GM04504 (cell line): ENCODE results near the gene PLEKHA4.

Source experiments
- DNase-seq: peaks from one replicate; pipeline ENCODE4 v3.0.0-alpha.2; 2012; ENCODE audit warnings: low read depth

The PLEKHA4 gene

DNA sequence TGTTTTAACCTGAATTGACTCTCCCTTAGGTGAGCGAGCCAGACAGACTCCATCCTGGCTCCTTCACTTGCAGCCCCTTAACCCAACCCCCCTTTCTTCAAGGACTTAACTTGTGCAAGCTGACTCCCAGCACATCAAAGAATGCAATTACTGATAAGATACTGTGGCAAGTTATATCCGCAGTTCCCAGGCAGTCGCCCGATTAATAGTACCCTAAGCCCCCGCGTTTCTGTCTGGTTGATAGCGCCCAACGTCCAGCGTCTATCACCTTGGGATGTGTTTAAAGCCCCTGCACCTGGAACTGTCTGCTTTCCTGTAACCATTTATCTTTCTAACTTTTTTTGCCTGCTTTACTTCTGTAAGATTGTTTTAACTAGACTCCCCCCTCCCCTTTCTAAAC, 38.3 kb downstream of the PLEKHA4 start:
- no peak for DNase-seq

DNA sequence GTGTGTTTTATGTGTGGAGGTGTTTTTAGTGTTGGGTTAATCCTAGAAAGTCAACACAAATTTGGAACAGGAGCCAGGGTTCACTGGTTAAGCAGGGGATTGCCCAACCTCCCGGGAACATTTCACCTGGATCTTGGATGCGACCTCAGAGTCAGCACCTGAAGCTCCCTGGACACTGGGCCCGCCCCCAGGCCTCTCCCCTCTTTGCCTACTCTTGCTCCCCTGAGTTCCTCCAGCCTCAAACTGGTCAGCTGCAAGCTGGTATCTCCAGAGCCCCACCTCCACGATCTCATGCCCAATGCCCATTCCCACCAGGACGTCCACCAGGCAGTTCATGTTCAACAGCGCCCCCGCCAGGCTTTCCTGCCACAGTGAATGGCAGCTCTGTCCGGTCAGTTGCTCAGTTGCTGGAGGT, 41.8 kb downstream of the PLEKHA4 start:
- DNase-seq, result no peak

DNA sequence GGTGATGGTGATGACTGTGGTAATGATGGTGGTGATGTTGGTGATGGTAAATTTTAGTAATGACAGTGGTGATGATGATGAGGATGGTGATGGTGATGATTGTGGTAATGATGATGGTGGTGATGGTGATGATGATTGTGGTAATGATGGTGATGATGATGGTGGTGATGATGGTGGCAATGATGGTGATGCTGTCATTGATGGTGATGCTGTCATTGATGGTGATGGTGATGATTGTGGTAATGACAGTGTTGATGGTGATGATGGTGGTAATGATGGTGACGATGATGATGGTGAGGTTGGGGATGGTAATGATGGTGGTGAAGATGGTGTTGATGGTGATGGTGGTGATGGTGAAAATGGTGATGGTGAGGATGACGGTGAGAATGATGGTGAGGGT, 45.9 kb downstream of the PLEKHA4 start:
- no peak for DNase-seq

DNA sequence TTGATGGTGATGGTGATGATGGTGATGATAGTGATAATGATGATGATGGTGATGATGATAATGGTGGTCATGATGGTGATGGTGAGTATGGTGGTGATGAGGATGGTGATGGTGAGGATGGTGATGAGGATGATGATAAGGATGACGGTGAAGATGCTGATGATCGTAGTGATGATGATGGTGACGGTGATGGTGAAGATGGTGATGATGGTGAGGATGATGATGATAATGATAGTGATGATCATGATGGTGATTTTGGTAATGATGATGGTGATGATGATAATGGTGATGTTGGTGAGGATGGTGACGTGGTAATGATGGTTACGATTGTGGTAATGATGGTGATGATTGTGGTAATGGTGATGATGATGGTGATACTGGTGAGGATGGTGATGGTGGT, 46.8 kb downstream of the PLEKHA4 start:
- DNase-seq, result no peak

DNA sequence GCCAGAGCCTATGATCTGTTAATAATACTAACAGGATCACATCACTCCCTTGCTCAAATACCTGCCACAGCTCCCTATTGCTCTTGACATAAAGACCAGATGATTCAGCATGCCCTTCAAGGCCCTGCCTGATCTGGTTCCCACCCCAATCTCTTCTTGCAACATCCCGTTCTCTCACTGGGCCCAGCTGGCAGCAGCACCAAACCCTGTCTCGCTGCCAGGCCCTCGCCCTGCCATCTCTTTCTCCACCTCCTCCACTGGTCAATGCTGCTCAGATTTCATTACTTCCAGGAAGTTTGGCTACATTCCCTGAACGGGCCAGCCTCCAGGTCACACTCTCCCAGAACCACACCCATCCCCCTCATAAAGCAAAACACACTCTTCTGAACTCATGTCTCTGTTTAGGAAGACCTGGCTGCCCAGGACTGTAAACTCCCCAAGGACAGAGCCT, 49.0 kb downstream of the PLEKHA4 start:
- DNase-seq, result peak; percentile 91

DNA sequence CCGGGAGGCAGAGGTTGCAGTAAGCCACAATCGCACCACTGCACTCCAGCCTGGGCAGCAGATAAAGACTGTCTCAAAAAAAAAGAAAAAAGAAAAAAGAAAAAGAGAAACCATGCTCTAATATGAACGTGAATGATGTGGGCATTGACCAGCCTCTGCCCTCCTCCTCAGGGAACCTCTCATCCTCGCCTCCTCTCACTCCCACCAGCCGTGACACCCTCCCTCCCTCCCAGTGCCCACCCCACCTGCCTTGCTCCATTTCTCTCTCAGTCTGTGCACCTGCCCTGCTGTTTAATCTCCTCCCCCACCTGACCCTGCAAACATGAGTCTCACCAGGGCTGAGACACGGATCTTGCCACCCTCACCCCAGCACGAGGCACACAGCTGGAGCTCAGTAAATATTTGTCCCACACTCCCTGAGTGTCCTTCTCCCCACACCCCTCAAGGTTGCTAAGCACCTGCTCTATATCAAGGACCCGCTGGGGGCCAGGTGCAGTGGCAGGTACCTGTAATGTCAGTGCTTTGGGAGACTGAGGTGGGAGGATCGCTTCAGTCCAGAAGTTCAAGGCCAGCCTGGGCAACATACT, 50.1 kb downstream of the PLEKHA4 start:
- no peak for DNase-seq

DNA sequence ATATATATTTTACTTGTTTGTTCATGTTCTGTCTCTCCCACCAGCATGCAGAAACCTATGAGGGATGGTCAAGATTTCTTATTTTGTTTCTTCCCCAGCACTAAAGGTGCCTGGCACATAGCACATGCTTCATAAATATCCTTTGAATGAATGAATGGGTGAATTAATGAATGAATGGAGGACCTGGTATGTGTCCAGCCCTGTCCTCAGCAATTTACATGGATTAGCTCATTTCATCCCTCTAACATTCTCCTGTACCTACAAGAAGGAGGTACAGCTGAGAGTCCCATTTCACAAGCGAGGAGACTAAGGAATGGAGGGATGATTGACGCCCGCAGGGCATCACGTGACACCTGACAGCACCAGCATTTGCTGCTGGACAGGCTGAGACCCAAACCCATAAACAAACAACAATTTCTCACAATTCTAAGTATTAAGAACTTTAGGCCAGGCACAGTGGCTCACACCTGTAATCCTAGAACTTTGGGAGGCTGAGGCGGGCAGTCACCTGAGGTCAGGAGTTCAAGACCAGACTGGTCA, 50.8 kb downstream of the PLEKHA4 start:
- no peak for DNase-seq

DNA sequence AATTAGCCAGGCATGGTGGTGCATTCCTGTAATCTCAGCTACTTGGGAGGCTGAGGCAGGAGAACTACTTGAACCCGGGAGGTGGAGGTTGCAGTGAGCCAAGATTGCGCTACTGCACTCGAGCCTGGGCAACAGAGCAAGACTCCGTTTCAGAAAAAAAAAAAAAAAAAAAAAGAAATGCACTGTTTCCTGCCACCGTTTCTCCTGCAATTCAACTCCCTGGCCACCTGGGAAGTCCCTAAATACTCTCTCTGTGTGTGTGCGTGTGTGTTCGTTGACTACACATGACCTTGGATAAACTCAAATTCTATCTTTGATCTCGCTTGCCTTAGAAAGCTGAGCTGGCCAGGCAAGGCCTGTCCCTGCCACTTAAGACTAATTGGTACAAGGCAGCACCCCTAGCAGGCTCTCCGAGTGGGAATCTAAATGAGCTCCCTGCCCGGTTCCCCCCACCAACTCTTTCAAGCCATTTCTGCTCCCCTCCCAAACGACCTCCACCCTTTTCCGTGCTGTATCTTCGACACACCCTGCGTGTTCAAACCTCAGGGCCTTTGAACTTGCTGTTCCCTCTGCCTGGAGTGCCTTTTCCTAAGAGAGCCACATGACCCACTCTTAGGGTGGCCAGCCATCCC, 52.4 kb downstream of the PLEKHA4 start:
- no peak for DNase-seq

DNA sequence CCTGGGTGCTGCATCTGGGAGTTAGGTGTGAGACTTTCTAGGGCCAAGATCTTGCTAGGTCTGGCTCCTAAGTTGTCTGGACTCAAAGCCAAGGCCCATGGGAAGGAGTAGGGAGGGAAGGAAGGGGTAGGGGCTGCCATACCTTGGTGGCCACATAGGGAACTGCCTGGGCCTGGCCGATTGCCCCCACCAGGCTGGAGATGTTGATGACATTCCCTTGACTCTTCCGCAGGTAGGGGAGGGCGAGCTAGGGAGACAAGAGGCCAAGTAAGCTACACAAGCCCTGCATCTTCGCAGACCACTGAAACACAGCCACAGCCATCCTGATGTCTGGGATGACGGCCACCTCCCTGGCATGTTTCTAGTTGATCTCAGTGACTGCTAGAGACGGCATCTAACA, 53.5 kb downstream of the PLEKHA4 start:
- no peak for DNase-seq

DNA sequence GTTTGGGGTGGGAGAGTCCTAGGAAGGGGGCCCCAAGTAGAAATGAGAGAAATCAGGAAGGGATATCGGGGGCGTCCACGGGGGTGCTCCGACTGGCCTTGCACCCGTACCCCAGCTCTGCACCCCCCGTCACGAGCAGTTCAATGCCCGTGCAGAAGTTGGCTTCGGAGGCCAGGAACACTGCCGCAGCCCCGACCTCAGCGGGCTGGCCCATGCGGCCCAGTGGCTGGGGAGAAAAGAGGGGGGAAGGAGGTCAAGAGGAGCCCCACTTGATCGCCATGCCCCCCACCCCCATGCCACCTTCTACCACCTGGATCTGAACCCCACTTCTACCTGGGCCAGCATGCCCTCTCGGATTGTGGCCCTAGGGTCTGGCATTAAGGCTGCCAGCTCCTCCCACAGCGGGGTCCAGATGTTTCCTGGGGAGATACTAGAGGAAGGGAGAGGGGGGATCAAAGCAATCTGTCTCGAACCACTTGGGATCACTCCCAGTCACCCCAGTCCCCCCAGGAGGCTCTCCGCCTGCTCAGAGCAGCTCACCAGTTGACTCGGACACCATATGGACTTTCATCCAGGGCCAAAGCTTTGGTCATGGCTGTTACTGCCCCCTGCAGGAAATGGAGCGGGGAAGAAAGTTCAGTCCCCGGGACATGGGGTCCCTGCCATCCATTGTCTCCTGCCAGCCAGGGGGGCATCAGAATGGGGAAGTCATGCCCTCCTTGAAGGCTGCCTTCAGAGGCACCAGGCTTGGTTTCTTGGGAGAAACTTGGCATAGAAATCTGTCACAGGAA, 55.1 kb downstream of the PLEKHA4 start:
- no peak for DNase-seq

DNA sequence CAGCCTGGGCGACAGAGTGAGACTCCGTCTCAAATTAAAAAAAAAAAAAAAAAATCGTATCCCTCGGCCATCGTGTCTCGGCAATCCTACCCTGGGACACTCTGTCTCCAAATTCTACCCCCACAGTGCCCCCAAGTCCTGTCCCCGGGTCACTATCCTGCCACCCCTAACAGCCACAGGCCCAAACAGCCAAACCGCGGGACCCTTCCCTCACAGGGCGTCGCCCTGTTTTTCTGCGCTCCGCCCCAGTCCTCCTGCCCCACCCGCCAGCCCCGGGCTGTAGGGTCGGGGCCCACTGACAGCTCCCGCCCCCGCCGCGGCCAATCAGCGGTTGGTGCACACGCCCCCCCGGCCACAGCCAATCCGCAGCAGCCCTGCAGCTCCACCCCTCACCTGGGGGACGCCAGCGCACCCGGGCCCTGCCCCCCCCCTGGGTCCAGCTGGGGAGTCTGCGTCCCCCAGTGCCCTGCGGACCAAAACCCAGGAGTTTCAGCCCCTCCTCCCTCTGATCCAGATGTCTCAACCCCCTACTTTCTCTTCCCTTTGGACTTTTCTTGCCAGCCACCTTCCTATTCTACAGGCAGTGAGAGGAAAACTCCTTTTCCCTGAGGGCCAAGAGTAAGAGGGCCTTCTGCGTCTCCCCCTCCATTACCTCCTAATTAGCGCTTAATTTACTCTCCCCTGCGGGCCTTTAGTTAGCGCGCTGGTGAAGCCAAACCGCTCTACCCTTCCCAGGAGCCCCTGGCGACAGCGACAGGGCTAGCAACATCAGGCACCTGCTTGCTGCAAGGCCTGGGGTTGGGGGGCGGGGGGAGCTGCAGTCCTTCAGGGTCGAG, 56.1 kb downstream of the PLEKHA4 start:
- DNase-seq, result peak; percentile 30

DNA sequence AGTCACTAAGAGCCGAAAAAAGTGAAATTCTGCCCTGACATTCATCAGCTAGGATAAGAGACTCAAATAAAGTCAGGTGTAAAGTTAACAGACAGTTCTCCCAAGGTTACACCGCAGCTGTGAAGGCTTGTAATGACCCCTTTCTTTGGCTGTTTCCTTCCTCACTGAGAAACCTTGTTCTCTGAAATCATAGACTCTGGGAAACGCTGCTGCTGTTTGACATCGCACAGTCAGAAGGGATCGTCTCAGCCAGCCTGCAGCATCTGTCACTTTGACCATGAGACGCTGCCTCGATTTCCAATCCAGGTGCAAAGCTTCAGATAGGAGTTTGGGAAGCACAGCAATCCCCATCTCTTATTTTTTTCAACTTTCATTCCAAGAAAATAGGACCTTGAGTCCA, 58.3 kb downstream of the PLEKHA4 start:
- DNase-seq, result no peak

DNA sequence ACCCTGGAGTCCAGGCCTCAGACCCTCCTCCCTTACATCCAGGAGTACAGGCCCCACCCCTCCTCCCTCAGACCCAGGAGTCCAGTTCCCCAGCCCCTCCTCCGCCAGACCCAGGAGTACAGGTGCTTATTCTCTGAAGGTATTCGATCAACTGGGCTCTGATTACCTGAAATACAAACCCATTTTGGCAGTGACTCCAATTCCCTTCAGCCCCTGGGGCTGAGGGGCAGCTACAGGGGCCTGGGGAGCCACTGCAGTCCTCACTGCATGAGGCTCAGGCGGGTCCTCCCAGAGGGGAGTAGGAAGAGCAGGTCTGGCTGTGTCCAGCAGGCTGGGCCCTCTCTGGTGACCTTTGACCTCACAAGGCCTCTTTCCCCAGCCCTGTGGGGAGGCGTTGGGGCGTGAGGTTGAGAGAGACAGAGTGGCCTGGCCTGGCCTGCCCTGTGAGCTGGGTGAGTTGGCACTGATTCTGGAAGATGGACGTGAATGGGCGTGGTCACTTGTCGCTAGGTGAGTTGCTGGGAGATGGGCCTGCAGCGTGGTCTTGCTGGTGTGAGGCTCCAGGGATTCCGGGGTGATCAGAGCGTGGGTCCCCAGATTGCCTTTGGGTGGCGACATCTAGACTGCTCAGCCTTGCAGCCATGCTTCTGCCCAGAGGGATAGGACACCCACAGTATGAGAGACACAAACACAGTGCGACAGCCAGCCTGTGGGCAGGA, 60.7 kb downstream of the PLEKHA4 start:
- no peak for DNase-seq

DNA sequence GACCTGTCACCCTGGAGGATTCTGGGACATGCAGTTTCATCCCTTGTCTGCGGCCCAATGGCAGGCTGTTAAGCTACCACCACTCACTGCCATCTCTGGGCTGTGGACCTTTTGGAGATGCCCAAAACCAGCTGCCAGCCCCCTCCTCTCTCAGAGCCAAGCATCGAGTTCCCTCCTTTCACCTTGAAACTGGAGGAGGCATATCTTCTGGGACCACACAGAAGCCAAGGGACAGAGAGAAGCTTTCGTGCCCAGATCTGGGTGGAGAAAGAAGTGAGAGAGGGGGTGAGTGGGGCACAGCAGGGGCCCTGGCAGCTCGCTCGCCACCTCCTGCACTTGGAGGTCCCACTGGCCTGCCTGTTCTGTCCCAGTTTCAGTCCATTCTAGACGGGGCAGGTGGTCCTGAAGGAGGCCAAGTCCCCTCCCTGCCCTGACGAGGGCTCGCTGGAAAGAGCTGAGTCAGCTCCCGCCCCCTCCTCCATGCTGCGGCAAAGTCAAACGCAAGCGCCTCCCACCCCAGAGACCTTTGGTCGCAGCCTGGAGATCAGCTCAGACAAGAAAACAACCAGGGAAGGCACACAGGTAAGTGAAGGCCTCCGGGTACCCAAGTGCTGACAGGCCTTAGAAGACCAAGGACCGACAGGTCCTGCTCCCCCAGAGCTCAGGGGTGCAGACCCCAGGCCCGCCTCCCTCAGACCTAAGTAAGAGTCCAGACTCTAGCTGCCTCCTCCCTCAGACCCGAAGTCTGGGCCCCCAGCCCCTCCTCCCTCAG, 61.4 kb downstream of the PLEKHA4 start:
- DNase-seq, result no peak

DNA sequence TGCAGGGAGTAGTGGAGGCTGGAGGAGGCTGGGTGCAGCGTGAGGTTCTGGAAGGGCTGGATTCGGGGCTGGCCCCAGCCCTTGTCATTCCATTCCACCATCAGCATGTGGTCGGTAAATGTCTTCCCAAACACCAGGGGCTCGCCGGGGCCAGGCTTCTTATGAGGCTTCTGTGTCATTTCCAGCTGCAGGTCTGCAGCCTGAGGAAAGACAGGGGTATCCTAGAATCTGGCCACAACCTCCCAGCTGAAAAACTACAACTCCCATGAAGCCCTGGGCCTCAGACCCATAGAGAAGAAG, 61.9 kb downstream of the PLEKHA4 start:
- DNase-seq, result no peak

DNA sequence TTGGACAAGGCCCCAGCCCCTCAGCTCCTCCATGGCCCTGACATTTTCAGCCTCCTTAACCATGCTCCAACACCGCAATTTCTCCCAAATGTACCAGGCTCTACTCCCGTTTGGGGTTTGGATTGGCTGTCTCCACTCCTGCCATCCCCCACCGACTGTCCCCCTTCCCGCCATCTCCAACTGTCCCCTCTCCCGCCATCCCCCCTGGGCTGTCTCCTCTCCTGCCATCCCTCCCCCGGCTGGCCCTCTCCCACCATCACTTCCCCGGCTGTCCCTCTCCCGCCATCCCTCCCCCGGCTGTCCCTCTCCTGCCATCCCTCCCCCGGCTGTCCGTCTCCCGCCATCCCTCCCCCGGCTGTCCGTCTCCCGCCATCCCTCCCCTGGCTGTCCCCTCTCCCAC, 63.0 kb downstream of the PLEKHA4 start:
- DNase-seq, result no peak

DNA sequence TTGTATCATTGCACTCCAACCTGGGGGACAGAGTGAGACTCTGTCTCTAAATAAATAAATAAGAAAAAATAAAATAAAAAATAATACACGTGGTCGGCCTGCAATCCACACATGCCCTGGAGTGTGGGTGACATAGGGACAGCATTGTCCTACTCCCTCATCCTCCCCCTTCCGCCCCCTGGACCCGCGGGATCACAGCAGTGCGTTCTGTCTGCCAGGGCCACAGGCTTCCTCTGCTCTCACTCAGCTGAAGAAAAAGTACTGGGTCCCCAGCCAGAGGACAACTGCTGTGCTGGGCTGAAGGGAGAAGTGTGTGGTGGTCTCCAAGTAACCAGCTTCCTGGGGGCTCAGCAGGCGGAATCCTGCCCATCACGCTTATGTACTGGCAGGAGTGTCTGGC, 63.9 kb downstream of the PLEKHA4 start:
- no peak for DNase-seq

DNA sequence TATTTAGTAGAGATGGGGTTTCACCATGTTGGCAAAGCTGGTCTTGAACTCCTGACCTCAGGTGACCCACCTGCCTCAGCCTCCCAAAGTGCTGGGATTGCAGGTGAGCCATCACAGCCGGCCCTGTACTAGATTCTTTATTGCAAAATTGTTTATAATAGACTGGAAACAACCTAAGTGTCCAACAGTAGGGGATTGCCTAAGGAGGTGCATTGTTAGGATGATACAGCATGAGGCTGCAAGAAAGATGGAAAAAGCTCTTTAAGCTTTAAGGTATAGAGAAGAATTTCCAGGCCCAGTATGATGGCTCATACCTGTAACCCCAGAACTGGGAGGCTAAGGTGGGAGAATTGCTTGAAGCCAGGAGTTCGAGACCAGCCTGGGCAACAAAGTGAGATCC, 65.8 kb downstream of the PLEKHA4 start:
- DNase-seq, result no peak

DNA sequence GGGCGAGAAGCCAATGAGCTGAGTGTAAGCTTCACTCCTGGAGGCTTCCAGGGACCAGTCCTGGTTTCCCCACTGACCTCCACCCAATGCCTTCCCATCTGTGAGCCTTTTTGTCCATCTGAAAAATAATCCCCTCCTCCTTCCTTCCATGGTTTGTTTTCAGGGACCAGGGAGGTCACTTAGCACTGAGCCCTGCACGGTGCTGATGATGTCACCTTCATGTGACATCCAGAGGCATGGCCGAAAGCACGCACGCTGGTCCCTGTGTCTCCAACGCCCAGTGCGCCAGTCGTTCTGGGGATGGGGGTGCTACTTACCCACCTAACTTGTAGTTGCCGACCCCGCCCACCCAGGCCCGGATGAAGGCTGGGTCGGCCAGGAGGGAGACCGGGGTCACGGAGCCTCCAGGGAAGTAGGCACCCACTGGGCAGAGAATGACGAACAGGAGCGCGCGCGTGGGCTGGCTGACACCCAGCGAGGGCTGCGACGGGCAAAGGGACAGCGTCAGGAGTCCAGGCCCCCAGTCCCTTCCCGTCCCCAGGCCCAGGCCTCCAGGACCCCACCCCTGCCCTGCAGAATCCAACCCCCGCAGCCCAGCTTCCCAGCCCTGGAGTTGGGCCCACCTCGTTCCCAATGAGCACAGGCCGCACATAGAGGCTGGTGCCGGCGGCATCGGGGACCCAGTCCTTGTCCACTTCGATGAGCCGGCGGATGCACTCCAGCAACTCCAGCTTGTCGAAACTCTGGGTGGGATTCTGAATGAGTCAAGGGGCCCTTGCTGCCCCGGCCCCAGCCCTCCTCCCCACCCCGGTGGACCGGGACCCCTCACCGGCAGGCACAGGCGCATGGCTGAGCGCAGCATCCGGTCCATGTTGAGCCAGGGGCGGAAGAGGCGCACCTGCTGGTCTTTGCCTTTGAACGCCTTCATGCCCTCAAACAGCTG, 68.8 kb downstream of the PLEKHA4 start:
- DNase-seq, result no peak

DNA sequence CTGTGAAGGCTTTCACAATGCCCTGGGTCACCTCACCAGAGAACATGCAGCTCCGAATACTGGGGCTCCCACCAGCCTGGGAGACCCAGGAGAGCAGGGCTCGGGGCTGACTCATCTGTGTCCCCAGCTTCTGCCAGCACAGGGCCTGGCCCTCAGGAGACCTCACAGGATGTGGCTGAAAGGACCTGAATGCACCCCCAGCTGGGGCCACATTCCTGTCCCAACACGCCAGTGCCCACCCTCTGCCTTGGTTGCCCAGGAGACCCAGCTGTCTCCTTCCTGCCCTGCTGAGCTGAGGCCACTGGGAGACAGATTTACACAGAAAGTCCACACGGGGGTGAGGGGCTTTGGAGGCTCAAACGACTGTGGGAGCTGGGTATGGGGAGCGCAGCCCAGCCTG, 69.5 kb downstream of the PLEKHA4 start:
- no peak for DNase-seq
